ENCODE results near the gene ITGB8.

Gene ITGB8

GRCh38 chr7:20328027-20328426 is 2.7 kb upstream of the ITGB8 start:
- DNase-seq (ENCODE audit: low spot score) = no peak
- no peak for TF ChIP-seq CTCF (IDR thresholded peaks at IDR 0.05; ENCODE audit: extremely low read depth, missing control alignments)

- no peak for DNase-seq (ENCODE audit: low spot score)
- no peak for TF ChIP-seq CTCF (IDR thresholded peaks at IDR 0.05; ENCODE audit: extremely low read depth, missing control alignments)
Observed at GRCh38 chr7:20328692-20329091, 2.0 kb upstream of the ITGB8 start.

GRCh38 chr7:20329389-20330238 is 1.1 kb upstream of the ITGB8 start:
- no peak for TF ChIP-seq CTCF (IDR thresholded peaks at IDR 0.05; ENCODE audit: extremely low read depth, missing control alignments)
- peak; percentile 75 for DNase-seq (ENCODE audit: low spot score)

- peak; percentile 71 for DNase-seq (ENCODE audit: low spot score)
- no peak for TF ChIP-seq CTCF (IDR thresholded peaks at IDR 0.05; ENCODE audit: extremely low read depth, missing control alignments)
Observed at GRCh38 chr7:20330928-20331909, 519 bp downstream of the ITGB8 start.

GRCh38 chr7:20331910-20332813 is 1.5 kb downstream of the ITGB8 start:
- TF ChIP-seq CTCF (IDR thresholded peaks at IDR 0.05; ENCODE audit: extremely low read depth, missing control alignments) = no peak
- no peak for DNase-seq (ENCODE audit: low spot score)

- TF ChIP-seq CTCF (IDR thresholded peaks at IDR 0.05; ENCODE audit: extremely low read depth, missing control alignments) = no peak
- DNase-seq (ENCODE audit: low spot score) = no peak
Observed at GRCh38 chr7:20338285-20338684, 7.6 kb downstream of the ITGB8 start.

Measured in GM20000 (cell line).